HG03159 (cell line): ENCODE measurements around the gene PBX3.
A peak's percentile ranks its signal among the peaks of the same experiment; 100 is the strongest.

Experiments
- ATAC-seq: cut with Tn5 transposase; IDR thresholded peaks from one replicate; pipeline ENCODE4 v1.9.1; 2021; ENCODE audit warnings: mild to moderate bottlenecking, moderate library complexity; ENCODE audit not compliant: unreplicated experiment

PBX3 gene

DNA sequence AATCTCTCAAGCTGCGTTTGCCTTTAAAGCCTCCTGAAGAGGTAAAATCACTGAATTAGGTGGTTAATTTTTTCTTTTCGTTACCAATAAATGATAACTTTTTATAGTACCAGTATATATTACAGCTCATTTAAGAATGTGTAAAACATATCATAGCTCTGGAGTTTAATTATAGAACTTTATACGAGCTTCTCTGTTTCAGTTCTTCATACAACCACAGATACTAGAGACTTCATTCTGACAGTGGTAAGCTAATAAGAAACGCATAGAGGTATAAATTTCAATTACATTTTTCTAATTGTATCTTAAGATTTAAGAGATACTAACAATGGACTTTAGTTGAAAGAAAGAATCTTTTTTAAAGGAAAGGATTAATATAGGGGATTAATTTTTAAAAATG, 73.9 kb downstream of the PBX3 start:
- ATAC-seq: peak; percentile 55

DNA sequence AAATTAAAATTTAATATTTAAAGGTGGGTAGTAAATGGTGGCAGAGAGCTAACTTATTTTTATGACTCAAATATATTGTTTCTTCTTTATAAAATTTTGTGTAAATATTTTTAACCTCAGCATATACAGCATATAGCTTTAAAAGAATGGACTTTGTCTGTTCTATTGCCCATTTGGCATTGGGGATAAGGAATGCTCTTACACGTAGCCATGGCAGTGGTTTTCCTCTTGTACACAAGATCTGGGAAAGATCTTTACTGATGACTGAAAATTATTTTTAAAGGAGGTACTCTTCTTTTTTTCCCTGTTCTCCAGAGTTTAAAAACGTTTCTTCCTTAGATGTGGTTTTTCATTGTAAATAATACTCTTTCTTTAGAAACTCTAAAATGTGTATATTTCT, 75.0 kb downstream of the PBX3 start:
- ATAC-seq: no peak

DNA sequence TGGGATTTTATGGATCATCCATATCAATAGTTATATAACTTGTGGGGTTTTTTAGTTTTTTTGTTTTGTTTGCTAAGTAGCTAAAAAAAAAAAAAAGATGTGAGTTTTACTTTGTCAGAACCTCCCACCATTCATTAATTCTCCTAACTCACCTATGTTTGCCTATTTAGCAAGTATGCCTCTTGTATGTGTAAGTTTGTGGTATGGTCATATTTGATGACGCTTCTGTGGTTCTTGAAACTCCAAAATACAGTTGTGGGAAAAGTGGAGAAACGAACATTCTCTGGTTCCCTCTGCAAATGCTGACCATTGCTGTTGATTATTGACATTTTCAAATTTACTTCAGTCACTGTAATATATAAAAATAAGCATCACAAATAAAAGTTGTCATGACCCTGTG, 75.7 kb downstream of the PBX3 start:
- no peak for ATAC-seq

DNA sequence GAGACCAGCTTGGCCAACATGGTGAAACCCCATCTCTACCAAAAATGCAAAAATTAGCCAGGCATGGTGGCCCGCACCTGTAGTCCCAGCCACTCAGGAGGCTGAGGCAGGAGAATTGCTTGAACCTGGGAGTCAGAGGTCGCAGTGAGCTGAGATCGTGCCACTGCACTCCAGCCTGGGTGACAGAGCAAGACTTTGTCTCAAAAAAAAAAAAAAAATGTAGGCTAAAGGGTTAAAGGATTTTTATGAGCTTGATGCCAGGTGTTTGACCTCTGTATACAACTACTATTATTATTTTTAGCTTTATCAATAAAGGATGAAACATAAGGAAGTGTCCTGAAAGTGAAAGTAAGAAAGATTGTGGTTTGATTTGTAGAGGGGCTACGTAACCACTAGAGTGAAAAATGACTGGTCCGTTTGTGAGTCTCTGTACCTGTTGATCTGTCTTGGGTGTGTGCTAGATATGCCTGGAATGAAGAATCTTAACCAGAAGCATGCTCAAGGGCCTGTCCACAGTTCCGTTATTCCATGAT, 76.8 kb downstream of the PBX3 start:
- peak; percentile 72 for ATAC-seq

DNA sequence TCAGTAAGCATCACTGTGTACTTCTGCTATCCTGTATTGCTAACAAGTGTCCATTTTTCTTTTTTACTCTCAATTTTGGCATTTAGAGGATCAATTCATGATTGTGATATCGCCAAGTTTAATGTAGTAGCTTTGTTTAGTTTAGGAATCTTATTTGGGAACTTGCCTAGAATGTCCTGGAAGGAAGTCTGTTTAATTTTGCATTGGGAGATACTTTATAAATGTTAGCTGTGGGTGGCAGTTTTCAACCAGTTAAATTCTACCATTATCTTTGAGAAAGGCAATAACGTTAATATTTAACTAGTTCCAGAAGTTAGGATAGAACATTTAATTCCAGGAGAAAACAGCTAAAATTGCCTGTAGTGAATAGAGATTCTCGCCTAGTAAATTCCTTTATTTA, 78.6 kb downstream of the PBX3 start:
- ATAC-seq: no peak

DNA sequence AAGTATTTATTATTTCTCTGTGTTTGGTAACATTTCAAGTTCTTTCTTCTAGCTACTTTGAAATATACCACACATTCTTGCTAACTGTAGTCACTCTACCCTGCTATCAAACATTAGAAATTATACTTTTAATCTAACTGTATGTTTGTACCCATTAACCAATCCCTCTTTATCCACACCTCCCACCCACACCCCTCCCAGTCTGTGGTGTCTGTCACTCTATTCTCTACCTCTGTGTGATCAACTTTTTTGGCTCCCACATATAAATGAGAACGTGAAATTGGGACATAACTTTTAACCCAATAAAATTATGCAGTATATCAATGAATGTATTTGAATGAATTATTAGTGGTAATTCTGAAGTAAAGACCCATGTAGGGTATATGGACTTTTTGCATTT, 79.7 kb downstream of the PBX3 start:
- ATAC-seq: no peak

DNA sequence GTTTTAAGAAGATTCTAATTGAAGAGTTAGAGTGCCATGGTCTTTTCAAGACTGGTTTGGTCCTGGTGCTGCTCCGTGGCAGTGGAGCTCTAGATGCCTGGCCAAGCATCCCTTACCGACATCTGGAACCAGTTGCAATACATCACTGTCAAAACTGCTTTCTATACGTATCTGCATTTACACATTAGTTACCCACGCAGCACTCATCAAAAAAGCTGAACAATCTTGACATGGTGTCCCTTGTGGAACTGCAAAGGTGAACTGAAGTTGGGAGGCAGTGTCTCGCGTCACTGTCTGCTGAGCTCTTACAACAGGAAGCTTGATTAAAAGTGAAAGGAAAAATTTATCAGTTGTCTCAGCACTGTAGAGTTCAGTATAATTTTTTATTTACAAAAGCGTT, 82.6 kb downstream of the PBX3 start:
- peak; percentile 54 for ATAC-seq

DNA sequence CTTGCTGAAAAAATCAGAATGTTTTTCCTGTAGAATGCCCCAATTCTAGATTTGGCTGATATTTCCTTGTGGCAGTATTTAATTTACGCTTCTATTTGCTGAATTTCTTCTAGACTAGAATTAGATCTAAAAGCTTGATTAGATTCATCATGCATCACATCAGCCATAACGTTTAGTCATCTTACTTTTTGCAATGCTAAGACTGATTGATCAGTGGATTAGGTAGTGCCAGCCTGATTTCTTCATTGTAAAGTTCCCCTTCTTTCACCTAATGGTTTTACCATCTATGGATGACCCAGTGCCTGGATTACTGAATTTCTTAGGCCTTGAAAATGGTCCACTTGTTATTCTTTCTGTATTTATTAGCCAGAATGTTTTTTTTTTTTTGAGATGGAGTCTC, 83.9 kb downstream of the PBX3 start:
- ATAC-seq: no peak

DNA sequence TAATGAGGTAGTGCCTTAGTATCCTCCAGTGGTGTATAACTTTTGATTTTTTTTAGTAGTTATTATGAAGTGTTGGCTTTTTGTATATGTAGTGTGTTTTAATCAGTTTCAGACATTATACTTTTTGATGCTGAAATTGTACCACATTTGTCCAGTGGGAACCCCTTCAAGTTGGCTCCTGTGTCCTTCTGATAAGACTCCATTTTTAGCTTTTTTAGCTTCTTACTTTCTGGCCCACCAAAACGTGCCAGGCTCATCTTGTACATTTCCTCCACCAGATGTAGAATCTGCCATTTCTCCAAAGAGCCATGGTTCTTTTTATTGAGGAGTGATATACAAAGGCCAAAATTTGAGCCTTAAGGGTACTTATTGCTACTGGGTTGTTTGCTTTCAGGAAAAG, 84.4 kb downstream of the PBX3 start:
- ATAC-seq: no peak

DNA sequence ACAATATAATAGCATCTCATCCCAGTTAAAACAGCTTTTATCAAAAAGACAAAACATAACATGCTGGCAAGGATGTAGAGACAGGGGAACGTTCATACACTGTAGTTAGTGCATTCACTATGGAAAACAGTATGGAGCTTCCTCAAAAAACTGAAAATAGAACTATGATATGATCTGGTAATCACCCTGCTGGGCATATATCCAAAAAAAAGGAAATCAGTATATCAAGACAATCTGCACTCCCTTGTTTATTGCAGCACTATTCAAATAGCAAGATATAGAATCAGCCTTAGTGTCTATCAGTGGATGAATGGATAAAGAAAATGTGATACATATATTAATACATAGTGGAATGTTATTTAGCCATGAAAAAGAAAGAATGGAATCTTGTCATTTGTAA, 88.5 kb downstream of the PBX3 start:
- ATAC-seq: no peak

DNA sequence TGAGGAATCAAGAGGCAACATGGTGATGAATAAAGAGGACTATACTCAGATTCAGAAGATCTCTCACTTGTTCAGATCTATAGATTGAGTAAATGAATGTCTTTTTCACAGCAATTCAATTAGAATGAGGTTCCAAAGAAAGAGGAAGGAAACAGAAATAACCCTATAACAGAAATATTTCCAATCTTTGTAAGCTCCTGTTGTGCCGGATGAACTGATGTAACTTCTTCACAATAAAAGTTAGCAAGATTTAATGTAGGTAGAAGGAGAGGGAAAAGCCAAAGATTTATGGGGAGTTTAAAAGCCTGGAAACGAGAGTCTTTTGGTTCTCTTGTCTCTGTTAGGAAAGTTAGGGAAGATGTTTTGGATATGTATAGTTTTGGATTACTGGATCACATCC, 92.1 kb downstream of the PBX3 start:
- ATAC-seq: no peak

DNA sequence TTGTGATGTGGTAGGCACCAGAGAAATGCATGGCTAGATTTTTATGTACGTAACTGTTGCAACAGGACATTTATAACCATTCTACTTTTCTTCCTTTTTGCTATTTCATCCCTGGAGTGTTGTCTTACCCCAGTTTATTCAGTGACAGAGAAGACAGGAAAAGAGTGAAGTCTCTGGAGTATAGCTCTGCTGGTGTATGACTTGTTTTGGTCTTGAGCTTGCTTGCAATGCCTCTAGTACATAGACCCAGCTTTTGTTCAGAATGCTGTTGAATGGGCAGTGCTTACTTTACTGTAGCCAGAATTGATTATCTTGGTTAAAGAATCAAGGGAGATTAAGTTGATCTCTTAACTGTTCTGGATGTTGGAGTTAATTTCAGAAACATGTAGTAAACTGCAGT, 94.3 kb downstream of the PBX3 start:
- no peak for ATAC-seq

DNA sequence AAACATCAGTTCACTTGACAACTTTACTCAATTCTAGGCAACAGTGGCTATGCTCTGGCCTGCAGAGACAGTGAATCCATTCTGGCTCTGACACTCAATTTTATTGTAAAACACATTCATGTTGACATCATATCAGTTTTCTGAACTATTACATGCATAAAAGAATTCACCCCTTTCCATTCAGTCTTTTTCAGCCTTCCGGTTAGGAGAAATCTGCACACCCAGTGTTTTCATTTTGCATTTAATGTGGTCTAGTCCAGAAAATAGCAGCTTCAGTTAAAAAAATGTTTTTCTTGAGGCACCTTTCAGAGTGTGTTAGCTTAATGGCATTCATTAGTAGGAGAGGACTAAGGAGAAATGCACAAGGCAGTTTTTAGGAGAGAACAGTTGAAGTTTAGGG, 95.1 kb downstream of the PBX3 start:
- no peak for ATAC-seq

DNA sequence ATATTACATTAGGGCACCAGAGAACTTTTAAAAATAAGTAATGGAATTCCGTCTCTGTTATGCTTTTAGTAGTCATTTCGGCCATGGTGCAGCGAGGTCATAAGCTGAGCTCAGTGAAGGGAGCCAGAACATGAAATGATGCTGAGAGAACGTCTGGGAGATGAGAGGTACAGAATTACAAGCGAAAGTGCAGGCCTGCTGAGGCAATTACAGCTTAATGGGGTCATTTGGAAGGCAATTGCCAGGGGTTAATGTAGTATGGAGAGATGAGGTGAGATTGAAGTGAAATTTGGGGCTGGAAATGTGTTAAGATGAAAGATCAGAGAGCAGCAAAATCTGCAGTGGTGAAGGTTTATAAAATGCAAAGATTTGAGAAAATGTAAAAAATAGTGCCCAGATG, 96.5 kb downstream of the PBX3 start:
- ATAC-seq: no peak

DNA sequence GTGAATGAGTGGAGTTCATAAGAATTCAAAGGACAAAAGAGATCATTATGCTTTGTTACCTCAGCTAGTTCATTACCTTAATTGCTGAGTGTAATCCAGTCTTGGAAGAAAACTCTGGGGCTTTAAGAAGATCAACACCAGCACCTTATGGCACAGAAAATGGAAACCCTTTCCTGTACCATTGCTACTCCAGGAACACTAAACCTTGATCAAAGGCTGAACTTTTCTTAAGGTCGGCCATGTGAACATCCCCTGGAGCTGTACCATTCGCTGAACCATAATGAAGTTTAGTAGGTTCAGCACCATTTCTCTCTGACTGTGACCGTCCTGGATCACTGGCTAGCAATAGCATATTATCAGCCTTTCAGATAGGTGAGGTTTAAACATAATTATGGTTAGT, 97.4 kb downstream of the PBX3 start:
- no peak for ATAC-seq

DNA sequence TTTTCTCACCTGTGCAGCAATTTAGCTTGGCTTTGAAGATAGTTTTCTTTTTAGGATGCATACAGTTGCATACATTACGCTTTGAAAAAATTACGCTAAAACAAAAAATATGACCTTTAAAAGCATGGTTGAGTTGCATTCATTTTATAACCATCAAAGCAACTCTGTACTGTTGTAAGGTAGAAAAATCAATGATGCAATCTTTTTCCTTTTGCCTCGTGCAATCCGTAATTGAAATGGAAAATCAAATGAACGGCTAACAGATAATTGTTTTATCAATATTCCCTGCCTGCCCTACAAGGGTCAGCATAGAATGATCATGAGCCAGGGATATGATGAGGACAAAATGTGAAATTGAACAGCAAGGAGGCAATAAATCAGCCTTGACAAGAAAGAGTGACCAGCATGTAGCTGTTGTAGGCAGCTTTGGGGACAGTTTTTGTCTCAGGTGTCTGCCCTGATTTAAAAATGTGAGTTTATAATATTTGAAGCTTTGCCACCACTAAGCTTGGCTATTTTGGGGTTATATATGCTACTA, 98.2 kb downstream of the PBX3 start:
- ATAC-seq: no peak

DNA sequence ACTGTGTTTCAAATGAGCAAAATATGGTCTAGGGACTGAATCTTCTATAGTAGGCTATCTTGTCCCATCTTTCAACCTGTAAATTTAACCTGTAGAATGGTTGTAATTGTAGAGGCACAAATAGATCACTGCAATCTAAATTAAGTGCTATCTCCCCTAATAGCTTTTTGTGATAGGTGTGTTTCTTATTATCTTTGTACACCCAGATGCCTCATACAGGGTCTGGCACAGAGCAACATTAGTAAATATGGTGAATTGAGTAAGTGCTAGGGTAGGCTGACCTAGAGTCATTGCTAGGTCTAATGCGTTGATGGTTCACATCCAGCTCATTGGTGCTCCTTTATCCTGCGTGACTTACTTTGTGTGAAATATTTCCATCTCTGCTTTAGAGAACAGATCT, 100.6 kb downstream of the PBX3 start:
- no peak for ATAC-seq

DNA sequence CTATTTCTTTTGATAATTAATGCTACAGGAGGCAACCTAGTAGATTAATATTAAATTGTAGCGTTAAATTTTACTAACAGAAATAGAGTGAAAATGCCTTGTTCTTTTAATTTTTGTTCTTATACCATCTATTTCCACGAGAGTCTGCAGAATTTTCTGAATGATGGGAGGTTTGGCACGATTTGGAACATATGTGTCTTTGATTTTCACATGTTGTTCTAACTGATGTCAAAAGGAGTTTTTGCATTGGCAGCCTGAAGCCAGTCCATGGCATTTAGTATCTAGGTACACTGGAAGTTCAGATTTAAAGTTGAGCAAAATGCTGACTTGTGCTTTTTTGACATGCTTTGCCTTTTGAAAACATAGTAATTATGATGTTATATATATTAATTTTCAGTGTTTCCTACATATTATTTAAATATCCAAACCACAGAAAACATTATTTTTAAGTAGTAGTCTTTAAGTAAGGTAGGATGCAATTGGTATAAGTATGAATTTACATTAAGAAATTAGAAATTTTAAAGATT, 103.0 kb downstream of the PBX3 start:
- ATAC-seq: no peak

DNA sequence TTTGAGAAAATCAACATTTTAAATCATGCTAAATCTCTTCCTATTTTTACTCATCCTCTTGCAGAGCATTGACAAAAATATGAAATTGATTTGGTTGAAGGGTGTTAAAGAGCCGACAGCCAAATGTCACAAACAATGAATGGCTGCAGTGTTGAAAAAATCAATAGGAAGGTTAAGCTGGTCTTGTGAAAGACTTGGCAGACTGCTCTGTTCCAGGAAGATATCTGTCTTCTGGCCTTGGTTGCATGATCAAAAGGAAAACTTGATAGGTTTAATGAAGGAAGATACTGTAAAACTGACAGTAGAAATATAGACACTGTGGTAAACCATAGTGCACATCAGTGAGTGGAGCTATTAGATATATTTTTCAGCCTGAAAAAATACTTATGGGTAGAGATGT, 103.6 kb downstream of the PBX3 start:
- no peak for ATAC-seq

DNA sequence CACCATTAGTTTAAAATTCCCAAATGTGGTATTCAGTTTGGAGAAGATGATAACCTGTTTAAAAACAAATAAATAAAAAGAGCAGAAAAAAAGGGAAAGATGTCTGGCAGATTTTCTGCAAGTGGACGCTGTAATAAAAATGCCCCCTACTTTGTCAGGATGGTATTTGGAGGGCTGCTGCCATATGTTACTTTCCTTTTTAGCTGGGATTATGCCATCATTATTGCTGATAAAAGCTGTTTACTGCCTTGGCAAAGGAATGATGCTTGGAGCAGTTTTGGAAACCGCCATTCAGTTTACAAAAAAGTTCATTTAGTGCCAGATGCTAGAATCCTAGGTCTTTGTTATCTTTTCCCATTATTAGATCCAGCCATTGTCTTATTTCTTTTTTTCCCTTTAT, 104.8 kb downstream of the PBX3 start:
- no peak for ATAC-seq

DNA sequence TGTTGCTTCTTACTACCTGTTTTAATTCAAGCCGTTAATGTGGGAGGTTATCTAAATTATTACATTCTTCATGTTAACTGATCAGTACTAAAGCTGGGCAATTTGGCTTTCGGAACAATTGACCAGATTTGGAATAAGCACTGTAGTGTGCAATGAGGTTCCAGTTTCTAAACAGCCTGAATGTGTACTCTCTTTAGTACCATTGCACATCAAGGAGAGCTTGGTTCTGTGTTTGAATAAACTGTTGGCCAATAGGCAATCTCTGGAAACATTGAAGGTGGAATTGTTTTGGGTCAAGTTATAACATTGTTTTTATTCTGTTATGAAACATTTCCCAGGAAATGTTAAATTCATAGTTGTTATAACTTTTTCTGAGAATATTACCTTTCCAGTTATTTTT, 105.2 kb downstream of the PBX3 start:
- ATAC-seq: no peak

DNA sequence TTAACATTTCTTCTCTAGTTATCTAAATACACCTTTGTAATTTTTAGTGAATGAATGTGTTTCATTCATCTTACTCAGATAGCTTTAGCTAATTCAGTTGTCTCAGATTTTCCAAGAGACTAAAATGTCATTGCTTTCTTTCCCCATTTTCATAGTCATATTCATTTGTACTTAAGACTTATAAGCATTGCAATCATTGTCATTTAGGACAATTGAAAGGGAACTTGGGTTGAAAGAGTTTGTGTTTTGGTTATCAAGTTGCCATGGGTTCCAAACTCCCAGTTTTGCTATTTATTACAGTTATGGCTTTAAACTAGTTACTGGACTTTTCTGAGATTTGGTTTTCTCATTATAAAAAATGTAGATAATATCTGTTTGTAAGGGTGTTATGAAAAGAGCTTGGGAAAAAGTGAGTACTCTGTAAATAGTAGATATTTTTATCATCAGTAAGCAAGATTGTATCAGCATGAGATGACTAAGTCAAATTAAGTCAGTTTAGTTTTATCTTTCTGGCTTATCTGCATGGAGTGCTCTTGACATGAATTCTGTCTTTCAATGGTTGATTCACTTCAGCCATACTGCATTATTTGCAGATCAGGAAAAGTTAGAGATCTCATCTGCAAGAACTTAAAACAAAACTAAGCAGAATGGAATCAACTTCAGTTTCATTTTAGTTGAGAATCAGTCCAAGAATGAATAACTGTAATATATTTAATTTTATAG, 107.5 kb downstream of the PBX3 start:
- ATAC-seq: no peak

DNA sequence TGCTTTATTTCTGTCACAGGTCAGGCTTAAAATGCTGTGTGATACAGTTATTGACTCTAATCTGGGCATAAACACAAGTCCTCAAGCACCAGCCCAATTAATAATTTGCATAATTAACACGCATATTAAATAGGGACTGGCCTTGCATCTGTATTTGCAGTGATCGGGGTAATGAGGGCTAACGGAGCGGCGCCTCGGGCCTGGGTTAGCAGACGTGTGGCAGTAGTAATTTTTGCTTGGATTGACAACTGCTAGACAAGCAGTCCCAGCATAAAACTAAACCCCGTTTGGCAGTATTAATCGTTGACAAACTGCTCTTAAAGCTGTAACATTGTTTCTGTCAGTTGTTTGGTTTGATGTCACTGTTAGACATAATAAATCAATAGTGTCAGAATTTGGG, 109.2 kb downstream of the PBX3 start:
- ATAC-seq: no peak
